Smooth muscle cell (in vitro differentiated cells): ENCODE measurements around the gene GSTA2. TPM values are rescaled to one million over a fixed set of nuclear protein-coding genes. Genes with fewer than 3 reads are reported as not detected.
"Not testable (repeated sequence)": the region's sequence is repeated elsewhere in the genome, so short reads cannot be mapped to it uniquely, and the experiment has no call there.

Experiments
- DNase-seq: peaks from one replicate; lab custom pipeline; 2025; ENCODE audit not compliant: unreplicated experiment; lab: John Stamatoyannopoulos, UW
- H2AFZ ChIP-seq: fragments of 200-600 bp; sonication (generic); 2 replicates; pipeline ENCODE4 v1.6.0; 2016; ENCODE audit warnings: antibody characterized with exemption, low read depth, mild to moderate bottlenecking
- H3F3A ChIP-seq: fragments of 200-600 bp; sonication (generic); 2 replicates; pipeline ENCODE4 v1.6.0; 2017; ENCODE audit warnings: antibody characterized with exemption, low read depth
- H3K27ac ChIP-seq: fragments of 200-600 bp; sonication (generic); 2 replicates; pipeline ENCODE4 v1.5.1; 2016; ENCODE audit warnings: low read depth, mild to moderate bottlenecking
- H3K27me3 ChIP-seq: fragments of 200-600 bp; sonication (generic); 2 replicates; pipeline ENCODE4 v1.6.1; 2016; ENCODE audit warnings: low read depth, mild to moderate bottlenecking
- H3K36me3 ChIP-seq: fragments of 200-600 bp; sonication (generic); 2 replicates; pipeline ENCODE4 v1.5.1; 2016; ENCODE audit warnings: low read depth
- H3K4me1 ChIP-seq: fragments of 200-600 bp; sonication (generic); 2 replicates; pipeline ENCODE4 v1.5.1; 2016; ENCODE audit warnings: low read depth
- H3K4me2 ChIP-seq: fragments of 200-600 bp; sonication (generic); 2 replicates; pipeline ENCODE4 v1.6.0; 2016; ENCODE audit warnings: mild to moderate bottlenecking
- H3K4me3 ChIP-seq: fragments of 200-600 bp; sonication (generic); 2 replicates; pipeline ENCODE4 v1.5.1; 2016; ENCODE audit warnings: mild to moderate bottlenecking
- H3K79me2 ChIP-seq: fragments of 200-600 bp; sonication (generic); 2 replicates; pipeline ENCODE4 v1.6.0; 2016; ENCODE audit warnings: low read depth, mild to moderate bottlenecking
- H3K9ac ChIP-seq: fragments of 200-600 bp; sonication (generic); 2 replicates; pipeline ENCODE4 v1.6.0; 2016; ENCODE audit warnings: low read depth
- H3K9me3 ChIP-seq: fragments of 200-600 bp; sonication (generic); replicated peaks from 2 replicates; pipeline ENCODE4 v1.5.1; 2016; ENCODE audit warnings: low read depth
- H4K20me1 ChIP-seq: fragments of 200-600 bp; sonication (generic); 2 replicates; pipeline ENCODE4 v1.6.0; 2016; ENCODE audit warnings: low read depth
- CTCF ChIP-seq: fragments of 200-600 bp; sonication (generic); IDR thresholded peaks from 2 replicates; pipeline ENCODE4 v1.5.1; 2017; ENCODE audit warnings: borderline replicate concordance, mild to moderate bottlenecking, antibody characterized with exemption; ENCODE audit not compliant: insufficient read depth, poor library complexity, severe bottlenecking
- WGBS: methylation state at CpG from one replicate; pipeline ENCODE4 v1.1.7; 2016; ENCODE audit warnings: low lambda C conversion rate; 5-methylcytosine and 5-hydroxymethylcytosine counted together
- polyA plus RNA-seq: library from polyadenylated mRNA; unstranded; fragments of >200 nt; fragmentation: Nextera tagmentation; extraction: Ambion mirVana; gene quantifications from 2 replicates; pipeline ENCODE4 v1.2.1, GENCODE V29; 2016
- total RNA-seq: library from RNA; depleted of rRNA; stranded (reverse); fragments of >200 nt; gene quantifications from 2 replicates; pipeline ENCODE4 v1.2.3, GENCODE V29; 2014

GSTA2 gene
- total and polyA plus RNA-seq, 2 experiments from 2014 or later: 0.65 TPM; not detected in 1

- TF ChIP-seq CTCF: no peak
- H4K20me1 ChIP-seq: no peaks in the 10 kb centered on the region
- no peak overlapping the region for H3K27ac ChIP-seq
- no peak for DNase-seq
- H2AFZ ChIP-seq: peak overlapping the region; percentile 73
- H3K9me3 ChIP-seq: no peaks in the 10 kb centered on the region
- no peak overlapping the region for H3K9ac ChIP-seq
- no peak overlapping the region for H3K4me2 ChIP-seq
- no peaks in the 10 kb centered on the region for H3K36me3 ChIP-seq
- H3K27me3 ChIP-seq: no peaks in the 10 kb centered on the region
- WGBS: 77% methylated on average over 3 of the region's 3 CpGs
- H3K4me3 ChIP-seq: no peak overlapping the region
- no peaks in the 10 kb centered on the region for H3F3A ChIP-seq
- H3K79me2 ChIP-seq: no peaks in the 10 kb centered on the region
- no peaks in the 10 kb centered on the region for H3K4me1 ChIP-seq
Observed at GRCh38 chr6:52706001-52706400, 57.3 kb downstream of the GSTA2 start.

DNA sequence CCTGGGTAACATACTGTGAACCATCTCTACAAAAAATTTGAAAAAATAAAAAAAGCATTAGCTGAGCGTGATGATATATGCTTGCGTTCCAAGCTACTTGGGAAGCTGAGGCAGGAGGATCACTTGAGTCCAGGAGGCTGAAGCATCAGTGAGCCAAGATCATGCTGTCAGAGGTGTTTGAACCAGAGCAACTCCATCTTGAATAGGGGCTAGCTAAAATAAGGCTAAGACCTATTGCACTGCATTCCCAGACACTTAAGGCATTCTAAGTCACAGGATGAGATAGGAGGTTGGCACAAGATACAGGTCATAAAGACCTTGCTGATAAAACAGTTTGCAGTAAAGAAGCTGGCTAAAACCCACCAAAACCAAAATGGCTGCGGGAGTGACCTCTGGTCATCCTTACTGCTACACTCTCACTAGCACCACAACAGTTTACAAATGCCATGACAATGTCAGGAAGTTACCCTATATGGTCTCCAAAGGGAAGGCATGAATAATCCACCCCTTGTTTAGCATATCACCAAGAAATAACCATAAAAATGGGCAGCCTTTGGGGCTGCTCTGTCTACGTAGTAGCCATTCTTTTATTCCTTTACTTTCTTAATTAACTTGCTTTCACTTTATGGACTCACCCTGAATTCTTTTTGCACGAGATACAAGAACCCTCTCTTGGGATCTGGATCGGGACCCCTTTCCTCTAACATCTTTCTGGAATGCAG is 58.3 kb downstream of the GSTA2 start:
- not testable (repeated sequence) for H3K9ac ChIP-seq, H2AFZ ChIP-seq, H3K79me2 ChIP-seq, H3K4me2 ChIP-seq, H3K4me3 ChIP-seq, H3K9me3 ChIP-seq, H3K27ac ChIP-seq, H3F3A ChIP-seq, H3K4me1 ChIP-seq, H4K20me1 ChIP-seq, H3K27me3 ChIP-seq, H3K36me3 ChIP-seq, DNase-seq
- 96% methylated on average over 6 of the region's 6 CpGs for WGBS

- H3K27me3 ChIP-seq: no peaks in the 10 kb centered on the region
- H2AFZ ChIP-seq: no peak overlapping the region
- no peak overlapping the region for H3K27ac ChIP-seq
- H3K36me3 ChIP-seq: no peaks in the 10 kb centered on the region
- H3K4me1 ChIP-seq: no peaks in the 10 kb centered on the region
- no peak overlapping the region for H3K4me3 ChIP-seq
- no peak overlapping the region for H3K9ac ChIP-seq
- no peak for DNase-seq
- no peaks in the 10 kb centered on the region for H3F3A ChIP-seq
- H3K4me2 ChIP-seq: no peak overlapping the region
- no peaks in the 10 kb centered on the region for H3K79me2 ChIP-seq
- TF ChIP-seq CTCF: no peak
- H3K9me3 ChIP-seq: no peaks in the 10 kb centered on the region
- H4K20me1 ChIP-seq: no peaks in the 10 kb centered on the region
Observed at GRCh38 chr6:52704060-52704459, 59.2 kb downstream of the GSTA2 start.

Other genes starting within 250 kb of the GSTA2 start
- gene TRAM2, start 186.4 kb downstream of the GSTA2 start, total RNA-seq: 32.0 and 35.6 TPM in 2 replicates
- gene TRAM2, start 186.4 kb downstream of the GSTA2 start, polyA plus RNA-seq: 17.2 and 18.2 TPM in 2 replicates
- gene TMEM14A, start 92.4 kb downstream of the GSTA2 start, total RNA-seq: 76.5 and 77.7 TPM in 2 replicates
- 59.4 and 68.7 TPM in 2 replicates for gene TMEM14A, start 92.4 kb downstream of the GSTA2 start, polyA plus RNA-seq
- gene GSTA1, start 40.3 kb upstream of the GSTA2 start, total RNA-seq: 2.1 and 2.2 TPM in 2 replicates
- 1.8 and 4.0 TPM in 2 replicates for gene GSTA1, start 40.3 kb upstream of the GSTA2 start, polyA plus RNA-seq
- gene GSTA5, start 77.3 kb upstream of the GSTA2 start, total RNA-seq: not detected in 2 replicates
- gene GSTA5, start 77.3 kb upstream of the GSTA2 start, polyA plus RNA-seq: not detected in 2 replicates
- not detected in 2 replicates for gene GSTA3, start 146.2 kb upstream of the GSTA2 start, total RNA-seq
- not detected in 2 replicates for gene GSTA3, start 146.2 kb upstream of the GSTA2 start, polyA plus RNA-seq
- gene GSTA4, start 231.8 kb upstream of the GSTA2 start, total RNA-seq: 60.9 and 62.6 TPM in 2 replicates
- 49.1 and 60.2 TPM in 2 replicates for gene GSTA4, start 231.8 kb upstream of the GSTA2 start, polyA plus RNA-seq